GM19395 (cell line): ENCODE measurements around the gene PARVB.

Experiments used
- ATAC-seq: cut with Tn5 transposase; IDR thresholded peaks from one replicate; pipeline ENCODE4 v1.9.1; 2021; ENCODE audit warnings: mild to moderate bottlenecking, moderate library complexity; ENCODE audit not compliant: unreplicated experiment

The PARVB gene

DNA sequence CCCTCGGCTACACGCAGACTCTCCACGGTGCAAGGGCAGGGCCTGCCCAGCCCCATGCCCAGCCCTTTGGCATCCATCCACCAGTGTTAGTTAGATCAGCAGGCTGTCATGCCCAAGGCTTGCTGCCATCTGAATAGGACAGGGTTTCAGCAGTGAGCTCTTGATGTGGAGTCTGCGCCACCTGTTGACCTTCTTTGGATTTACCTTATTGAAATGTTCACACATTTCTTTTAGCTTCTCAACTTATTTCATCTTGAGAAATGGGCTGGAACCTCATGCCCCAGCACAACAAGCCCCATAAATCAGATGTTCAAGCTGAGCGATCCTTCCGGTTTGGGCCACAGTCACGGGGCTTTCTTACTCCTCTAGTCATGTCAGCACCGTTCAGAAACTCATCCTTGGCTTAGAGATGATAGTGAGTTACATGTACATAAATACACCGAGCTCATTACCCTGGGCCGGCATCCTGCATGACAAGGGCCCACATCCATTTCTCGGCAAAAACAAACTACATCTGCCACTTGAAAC is 61.7 kb downstream of the PARVB start:
- no peak for ATAC-seq

DNA sequence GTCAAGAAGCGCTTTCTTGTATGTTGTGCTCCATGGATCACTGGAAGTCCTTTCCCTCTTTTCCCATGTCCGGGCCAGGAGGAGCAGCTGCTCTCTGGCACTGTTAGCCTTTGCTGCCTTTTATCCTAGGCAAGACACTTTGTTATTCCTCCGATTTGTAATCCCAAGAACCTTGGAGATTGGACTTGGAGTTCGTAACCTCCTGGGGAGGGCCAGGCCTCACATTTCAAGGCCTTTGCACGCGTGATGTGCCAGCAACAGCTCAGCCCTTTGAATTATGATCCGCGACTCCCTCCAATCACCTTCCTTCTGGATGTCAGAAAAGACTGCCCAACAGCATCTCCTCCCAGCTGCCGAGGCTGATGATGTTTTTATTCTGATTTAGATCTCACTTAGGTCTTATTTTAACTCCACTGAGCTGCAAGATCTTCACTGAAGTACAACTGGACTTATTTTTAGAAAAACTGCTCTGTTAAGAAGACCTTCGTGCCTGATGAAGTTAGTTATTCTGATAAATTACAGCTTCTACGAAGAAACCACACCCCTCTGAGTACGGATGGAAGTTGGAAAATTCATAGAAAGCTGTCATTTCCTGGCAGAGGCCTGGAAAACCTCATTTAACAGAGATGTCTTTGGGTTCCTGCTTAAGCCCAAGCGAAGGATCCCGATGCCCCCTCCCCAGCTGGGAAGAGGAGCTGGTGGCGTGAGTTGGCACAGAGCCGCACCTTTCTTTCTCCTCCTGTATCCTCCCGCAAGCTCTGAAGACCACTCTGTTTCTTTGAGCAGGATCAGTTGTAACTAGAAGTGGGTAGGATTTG is 62.4 kb downstream of the PARVB start:
- no peak for ATAC-seq

DNA sequence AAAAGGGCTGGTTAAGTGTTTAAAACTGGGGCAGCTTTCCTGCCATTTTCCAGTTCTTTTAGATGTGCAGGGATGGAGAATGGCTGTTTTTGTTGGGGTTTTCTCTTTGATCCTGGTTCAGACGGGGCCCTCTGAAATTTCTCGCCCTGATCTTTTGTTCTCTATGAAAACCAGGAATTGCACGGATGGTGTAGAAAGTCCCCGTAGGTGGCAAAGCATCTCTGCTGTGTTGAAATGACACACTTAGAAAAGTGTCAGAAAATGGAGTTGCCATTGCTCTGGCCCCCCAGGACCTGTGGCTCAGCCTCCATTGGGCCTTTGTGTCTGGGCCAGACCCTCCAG is 63.0 kb downstream of the PARVB start:
- ATAC-seq, result no peak

DNA sequence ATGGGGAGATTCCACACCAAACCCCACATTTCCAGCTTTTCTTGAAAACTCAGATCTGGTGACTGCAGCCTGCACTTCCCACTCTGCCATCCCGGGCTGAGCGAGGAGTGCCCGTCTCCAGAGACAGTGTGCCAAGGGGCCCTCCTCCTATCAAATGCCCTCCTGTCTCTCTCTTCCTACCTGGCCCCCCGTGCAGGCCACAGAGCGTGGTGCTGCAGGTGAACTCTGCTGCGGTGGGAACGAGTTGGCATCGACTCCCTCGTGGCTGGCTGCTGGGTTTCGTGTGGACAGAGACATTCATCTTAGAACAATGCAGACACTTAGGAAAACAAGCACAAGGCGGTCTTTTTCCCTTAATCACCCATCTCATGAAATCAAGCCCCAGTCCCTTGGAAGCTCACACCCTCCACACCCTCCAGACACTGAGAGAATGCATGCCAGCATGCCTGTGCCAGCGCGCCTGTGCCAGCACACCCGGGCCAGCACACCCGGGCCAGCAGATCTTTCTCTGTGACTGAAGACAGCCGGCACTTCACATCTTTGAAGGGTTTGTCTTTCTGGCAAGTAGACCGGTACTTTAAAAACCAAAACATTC is 65.0 kb downstream of the PARVB start:
- no peak for ATAC-seq

DNA sequence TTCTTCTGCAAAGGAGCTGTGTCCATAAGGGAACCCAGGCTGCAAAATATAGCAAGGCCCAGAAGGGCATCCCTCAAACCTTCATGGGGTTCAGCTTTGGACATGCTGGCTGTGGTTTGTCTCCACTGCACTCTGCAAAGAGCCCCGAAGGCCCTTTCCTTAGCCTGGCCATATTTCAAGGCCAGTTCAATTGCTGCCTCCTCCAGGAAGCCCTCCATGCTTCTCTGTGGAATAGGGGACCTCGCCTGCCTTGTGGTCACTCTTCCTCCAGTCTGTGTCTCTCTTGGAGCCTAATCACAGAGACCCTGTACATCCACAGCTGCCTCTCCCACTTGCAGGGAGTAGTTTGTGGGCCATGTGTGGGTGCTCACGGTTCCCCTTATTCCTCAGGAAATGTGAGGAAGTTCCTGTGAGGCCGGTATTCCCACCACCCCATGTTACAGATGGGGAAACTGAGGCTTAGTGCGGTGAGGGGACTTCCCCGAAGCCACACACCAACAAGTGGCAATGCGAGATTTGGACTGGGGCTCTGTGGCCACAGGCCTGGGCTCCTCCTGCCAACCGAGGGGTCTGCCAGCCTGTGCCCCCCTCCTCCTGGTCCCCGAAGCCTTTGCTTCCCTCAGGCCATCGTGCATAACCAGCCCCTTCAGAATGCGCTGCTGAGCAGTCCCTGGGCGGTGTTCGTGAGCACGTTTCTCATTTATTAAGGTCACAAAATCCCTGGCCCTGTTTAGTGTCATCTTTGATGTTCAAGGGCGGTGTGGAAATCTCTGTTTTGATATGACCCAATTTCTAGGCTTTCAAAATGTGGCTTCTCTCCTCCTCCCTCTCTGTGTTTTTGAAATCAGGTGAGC is 65.8 kb downstream of the PARVB start:
- no peak for ATAC-seq

DNA sequence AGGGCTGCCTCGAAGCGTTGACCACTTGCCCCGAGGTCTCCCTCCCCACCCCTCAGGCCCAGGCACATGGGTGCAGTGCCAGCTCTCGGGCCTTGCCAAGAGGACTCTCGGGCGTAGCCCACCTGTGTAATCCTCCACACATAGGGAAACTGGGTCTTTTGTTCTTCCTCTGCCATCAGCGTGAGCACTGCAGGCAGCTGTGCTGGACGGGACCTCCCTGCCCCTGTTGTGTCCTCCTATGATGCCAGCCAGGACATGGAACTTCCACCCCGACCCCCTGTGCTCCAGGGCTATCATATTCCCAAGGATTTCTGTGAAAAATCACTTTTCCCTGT is 66.4 kb downstream of the PARVB start:
- ATAC-seq, result no peak

DNA sequence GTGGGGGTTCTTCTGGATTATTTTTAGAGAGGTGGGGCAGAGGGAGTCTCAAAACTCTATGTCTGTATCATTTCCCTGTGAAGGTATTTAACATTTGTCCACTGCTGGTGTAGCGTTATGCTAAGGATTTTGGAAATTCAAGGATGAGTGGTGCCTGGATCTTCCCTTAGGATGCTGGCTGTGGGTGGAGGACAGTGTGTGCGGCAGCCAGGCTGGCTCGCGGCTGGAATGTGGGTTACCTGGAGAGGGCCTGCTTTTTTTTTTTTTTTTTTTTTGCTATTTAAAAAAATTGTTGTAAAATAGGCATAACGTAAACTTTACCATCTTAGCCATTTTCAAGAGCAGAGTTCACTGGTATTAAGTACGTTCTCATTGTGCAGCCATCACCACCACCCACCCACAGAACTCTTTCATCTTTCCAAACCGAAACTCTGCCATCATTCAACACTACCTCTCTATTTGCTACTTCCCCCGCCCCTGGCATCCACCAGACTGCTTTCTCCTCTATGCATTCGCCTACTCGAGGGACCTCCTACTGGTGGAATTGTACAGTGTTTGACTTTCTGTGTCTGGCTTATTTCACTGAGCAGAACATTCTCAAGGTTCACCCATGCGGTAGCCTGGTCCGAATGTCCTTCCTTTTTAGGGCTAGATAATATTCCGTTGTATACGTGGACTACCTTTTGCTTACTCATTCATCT is 67.1 kb downstream of the PARVB start:
- no peak for ATAC-seq

DNA sequence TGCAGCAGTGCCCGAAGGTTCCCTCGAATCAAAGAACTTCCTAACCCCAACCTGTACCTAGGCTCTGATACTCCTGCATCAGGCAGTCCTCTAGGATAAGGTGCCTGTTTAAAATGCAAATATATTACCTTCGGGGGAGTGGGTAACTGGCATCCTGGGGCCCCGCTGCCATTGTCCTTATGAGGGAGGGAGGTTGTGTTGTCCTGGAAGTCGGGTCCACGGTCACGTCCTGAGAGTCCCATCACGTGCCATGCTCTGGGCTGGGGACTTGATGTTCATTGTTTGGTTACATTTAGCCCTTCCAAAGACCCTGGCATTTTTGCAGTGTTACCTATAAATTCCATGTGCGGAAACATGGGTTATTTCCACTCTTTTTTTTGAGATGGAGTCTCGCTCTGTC is 67.6 kb downstream of the PARVB start:
- no peak for ATAC-seq

DNA sequence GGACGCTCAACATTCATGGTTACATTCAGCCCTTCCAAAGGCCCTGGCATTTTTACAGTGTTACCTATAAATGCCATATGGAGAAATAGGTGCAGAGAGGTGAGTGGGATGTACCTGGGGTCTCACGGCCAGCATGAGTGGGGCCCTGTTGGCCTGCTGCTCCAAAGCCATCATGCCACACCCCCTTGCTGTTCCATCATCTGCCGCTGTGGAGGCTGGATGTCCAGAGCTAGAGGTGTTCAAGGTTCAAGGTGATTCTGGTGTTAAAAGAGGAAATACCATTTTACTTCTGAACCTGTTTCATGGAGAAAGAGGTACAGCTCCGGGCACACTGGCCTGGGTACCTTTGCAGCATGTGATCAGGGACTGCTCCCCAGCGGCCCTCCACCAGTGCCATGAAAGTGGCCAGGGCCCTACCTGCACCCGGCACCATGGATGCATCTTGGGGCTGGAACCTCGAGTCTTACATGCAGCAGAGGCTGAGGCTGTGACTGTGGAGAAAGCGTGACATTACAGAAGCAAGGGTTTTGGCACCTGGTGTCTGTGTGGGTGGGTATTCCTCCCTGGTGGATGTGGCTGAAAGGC is 68.6 kb downstream of the PARVB start:
- no peak for ATAC-seq

DNA sequence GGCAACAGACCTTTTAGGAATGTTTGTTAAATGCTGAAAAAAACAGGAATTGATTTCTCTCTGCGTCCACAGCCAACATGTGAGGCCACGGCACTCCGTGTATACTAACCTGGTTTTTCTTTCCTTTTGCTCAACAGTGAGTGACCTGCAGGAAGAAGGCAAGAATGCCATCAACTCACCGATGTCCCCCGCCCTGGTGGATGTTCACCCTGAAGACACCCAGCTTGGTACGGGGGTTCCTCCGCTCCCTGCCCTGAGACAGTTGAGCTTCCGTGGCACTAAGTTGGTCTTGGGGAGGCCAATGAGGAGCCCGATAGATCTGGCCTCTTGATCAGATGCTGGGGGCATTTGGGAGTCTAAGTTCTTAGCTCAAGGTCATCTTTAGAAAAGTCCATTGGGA is 69.7 kb downstream of the PARVB start:
- ATAC-seq, result no peak

DNA sequence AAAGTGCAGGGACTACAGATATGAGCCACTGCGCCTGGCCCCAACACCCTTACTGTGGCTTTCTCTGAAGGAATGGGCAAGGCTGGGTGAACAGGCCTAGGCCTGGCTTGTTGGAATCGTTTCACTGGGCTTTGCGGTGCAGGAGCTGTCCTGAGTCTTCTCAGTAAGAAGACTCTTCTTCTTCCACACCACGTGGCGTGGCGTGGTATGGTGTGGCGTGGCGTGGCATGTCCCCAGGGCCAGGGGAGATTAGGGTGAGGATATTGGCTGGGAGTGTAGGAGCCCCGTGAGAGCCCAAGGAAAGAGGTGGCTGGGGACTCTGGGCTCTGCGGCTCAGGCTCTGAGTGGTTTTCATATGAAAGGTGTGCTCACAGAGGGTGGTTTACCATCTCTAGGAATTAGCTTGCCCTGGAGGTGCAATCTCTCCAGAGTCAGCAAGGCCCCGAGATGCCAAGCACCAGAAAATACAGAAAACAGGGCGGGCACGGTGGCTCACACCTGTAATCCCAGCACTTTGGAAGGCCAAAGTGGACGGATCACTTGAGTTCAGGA is 70.7 kb downstream of the PARVB start:
- no peak for ATAC-seq

DNA sequence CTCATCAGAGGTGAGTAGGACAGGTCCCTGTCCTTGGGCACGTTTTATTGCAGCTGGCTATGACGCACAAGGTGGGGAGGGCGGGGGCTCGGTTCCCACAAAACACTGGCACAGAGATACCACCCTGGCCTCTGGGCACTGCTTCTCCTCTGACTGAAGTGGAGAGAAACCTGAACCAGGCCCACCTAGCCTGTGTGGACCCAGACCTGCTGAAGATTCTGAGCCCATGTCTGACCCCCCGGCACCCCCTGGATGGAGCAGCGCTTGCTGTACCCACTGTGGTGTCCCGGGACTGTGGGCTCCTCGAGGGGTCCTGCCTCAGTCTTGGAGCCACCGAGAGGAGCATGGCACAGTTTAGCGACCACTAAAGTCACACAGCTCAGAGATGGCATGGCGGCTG is 72.6 kb downstream of the PARVB start:
- ATAC-seq, result no peak

DNA sequence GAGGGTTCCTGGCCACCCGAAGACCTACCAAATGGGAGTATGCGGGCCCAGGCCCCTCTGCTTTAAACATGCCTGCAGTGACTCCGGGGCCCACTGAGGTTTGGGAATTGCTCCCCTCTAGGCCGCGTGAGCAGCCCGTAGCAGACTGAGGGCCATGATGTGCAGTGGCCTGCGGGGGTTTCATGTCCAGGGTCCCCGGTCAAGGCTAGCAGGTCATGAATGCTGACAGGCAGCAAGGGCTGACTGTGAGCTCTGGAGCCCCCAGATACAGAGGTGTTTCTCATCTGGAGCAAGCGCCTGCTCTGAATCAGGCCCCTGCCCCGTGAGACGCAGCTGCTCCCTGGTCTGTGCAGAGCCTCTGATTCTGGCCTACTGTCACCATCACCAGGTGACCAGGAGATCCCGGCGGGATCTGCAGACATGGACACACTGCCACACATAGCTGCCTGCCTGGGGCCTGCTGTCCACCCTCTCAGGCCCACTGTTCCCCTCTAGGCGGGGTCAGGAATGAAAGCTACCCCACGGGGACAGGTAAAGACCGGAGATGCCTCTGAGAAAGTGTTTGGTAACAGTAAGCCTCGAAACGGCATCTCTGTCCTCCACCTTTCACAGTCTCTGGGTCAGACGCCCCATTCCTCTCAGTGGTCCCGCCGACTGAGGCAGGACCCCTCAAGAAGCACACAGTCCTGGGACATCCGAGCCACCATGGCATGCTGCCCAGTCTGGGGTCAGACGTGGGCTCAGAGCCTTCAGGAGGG is 73.3 kb downstream of the PARVB start:
- ATAC-seq, result no peak

DNA sequence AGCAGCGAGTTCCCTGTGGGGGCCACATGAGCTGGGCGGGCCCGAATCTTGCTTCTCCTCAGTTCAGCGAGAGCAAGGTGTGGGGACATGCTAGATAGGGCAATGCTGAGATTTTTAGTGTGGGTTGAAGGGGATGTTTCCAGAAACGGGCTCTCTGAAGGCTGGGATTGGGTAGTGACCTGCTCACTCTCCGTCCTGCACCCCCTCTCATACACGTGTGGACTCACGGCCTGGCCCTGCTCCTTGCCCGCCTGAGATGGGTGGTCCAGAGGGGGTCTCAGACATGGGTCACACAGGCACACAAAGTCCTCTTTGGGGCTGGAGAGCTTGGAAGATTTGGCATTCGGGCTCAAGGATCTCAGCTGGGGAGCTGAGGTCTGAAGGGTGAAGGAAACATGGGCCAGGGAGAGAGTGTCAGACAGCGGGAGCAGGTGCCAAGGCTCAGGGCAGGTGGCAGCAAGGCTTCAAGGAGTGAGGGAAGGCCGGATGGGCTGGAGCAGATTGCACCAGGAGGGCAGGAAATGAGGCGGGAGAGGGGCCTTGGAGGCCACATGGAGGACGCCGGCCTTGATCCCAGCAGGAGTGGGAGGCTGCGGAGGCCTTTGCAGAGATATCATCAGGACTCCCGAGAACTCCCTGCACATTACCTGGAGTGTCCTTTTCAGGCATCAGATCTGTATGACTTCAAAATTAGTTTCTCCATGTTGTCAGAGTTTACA is 74.1 kb downstream of the PARVB start:
- ATAC-seq, result no peak

DNA sequence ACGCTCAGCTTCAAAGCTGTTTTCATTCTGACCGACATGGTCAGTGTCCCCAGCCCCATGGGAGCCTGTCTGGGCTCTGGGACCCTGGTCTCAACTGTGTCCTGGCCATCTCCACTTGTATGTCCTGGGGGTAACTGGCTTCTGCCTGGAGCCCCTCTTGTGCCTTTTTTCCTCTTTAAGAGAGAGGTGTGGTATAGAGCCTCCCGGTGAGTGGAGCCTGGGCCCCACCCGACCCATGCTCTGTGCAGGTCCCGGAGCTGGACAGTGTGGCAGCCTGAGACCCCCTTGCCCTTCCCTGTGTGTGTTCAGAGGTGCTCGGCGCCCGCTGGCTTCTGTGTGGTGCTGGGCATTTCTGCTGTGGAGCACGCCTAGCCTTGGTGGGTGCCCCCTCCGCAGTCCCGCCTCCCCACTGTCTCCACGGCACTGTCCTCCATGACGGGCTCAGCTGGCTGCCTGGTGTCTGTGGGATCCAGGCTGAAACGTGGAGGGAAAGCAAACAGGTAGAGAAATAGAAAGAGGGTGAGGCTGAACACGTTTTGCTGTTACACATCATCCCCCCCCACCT is 74.9 kb downstream of the PARVB start:
- no peak for ATAC-seq

DNA sequence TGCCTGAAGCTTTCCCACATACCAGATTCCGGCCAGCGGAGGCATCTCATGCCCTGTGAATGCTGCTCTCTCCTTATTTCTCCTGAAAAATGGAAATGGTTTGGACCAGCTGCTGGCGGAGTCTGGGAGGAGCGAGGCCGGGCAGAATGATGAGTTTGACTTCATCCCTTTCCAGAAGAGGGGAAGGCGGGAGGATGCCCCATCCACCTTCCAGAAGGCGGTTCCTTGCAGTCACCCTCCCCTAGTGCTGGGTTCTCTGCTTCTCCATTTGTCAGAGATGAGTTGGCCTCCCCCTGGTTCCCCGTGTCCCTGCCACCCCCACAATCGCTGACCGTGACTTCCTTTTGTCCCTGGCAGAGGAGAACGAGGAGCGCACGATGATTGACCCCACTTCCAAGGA is 75.6 kb downstream of the PARVB start:
- ATAC-seq, result no peak

DNA sequence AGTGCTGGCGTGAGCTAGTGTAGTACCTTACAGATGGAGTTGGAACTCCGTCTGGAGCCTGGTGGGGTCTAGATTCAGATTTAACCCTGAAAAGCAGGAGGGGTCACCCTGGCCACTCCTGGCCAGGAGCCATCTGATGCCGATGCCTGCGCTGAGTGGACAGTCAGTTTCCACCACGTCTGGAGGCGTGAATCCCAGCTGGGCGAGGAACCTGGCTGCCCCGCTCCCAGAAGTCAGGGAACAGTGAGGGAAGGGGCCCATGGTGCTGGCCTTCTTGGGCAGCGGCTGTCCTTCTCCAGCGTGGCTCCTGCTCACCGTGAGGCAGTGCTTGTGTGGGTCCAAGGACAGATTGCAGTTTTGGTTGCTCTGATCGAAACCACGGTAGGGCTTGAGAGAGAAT is 76.3 kb downstream of the PARVB start:
- no peak for ATAC-seq

DNA sequence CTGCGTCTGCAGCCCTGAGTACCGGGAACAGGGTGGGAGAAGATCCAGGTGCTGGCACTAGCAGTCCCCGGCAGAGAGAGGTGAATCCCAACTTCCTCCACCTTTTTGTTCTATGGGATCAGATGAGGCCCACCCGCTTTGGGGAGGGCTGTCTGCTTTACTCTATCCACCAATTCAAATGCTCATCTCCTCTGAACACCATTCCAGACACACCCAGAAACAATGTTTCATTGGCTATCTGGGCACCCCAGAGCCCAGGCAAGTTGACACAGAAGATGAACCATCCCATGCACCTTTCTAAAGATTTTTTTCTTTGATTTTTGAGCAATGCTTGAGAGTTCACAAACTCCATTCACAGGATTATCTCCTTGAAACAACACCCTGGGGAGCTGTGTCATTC is 78.0 kb downstream of the PARVB start:
- ATAC-seq, result no peak

DNA sequence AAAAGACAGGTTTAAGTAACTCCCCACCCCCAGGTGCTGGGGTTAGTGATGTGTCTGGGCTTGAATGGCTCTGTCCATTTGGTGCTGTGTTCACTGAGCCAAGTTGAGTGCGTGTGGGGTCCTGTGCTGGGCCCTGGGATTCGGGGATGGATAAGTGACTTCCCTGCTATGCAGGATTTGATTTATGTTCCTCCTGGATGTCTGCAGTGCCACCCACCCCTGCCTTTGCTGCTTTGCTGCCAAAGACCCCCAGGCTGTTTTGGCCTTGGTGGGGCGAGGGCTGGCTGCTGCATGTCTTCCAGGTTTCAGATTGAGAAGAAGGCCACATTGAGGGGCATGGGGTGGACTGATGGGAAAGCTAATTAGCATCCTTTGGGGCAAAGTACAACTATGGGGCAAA is 78.8 kb downstream of the PARVB start:
- no peak for ATAC-seq
